ENCODE data around the gene ANO9. TPM values are rescaled to one million over a fixed set of nuclear protein-coding genes. Genes with fewer than 3 reads are reported as not detected.

Gene ANO9
- total RNA-seq, result not detected in 2 replicates

GRCh38 chr11:441418-442274 is at the start of gene ANO9:
TSS of gene ANO9 (minus strand) at chr11:442011. CDS start at chr11:441926, 85 bp downstream.

GRCh38 chr11:449889-450808 is 8.3 kb upstream of the ANO9 start, which contains the start of gene PTDSS2:
TSS of gene PTDSS2 (plus strand) at chr11:450279. CDS start at chr11:450456, 177 bp downstream.

GRCh38 chr11:394034-394857 is 47.6 kb downstream of the ANO9 start, which contains the start of gene PKP3:
TSS of gene PKP3 (plus strand) at chr11:394209. CDS start at chr11:394293, 84 bp downstream.

GRCh38 chr11:369336-370018 is 72.3 kb downstream of the ANO9 start, which contains the start of gene B4GALNT4:
TSS of gene B4GALNT4 (plus strand) at chr11:369499. CDS start at chr11:369804, 305 bp downstream.

Other genes with a start within 250 kb of the ANO9 start
- not detected in 2 replicates for gene SCGB1C1, start 248.9 kb downstream of the ANO9 start, total RNA-seq
- gene BET1L, start 234.6 kb downstream of the ANO9 start, total RNA-seq, result 18.6 and 20.2 TPM in 2 replicates
- gene RIC8A, start 234.3 kb downstream of the ANO9 start, total RNA-seq, result 161 and 178 TPM in 2 replicates
- 8.7 and 9.8 TPM in 2 replicates for gene SIRT3, start 205.7 kb downstream of the ANO9 start, total RNA-seq
- gene PSMD13, start 205.0 kb downstream of the ANO9 start, total RNA-seq, result 152 and 162 TPM in 2 replicates
- gene NLRP6, start 163.6 kb downstream of the ANO9 start, total RNA-seq, result not detected in 2 replicates
- gene PGGHG, start 152.9 kb downstream of the ANO9 start, total RNA-seq, result 8.1 and 9.5 TPM in 2 replicates
- gene IFITM5, start 142.5 kb downstream of the ANO9 start, total RNA-seq, result not detected in 2 replicates
- 113 and 138 TPM in 2 replicates for gene IFITM2, start 134.2 kb downstream of the ANO9 start, total RNA-seq
- gene IFITM1, start 128.0 kb downstream of the ANO9 start, total RNA-seq, result 32.6 and 61.0 TPM in 2 replicates
- gene IFITM3, start 121.2 kb downstream of the ANO9 start, total RNA-seq, result 90.2 and 101 TPM in 2 replicates
- gene B4GALNT4, start 72.5 kb downstream of the ANO9 start, total RNA-seq, result under 0.01 and 0.06 TPM in 2 replicates
- 0.81 and 1.3 TPM in 2 replicates for gene PKP3, start 47.8 kb downstream of the ANO9 start, total RNA-seq
- gene SIGIRR, start 27.0 kb downstream of the ANO9 start, total RNA-seq, result 17.8 and 19.3 TPM in 2 replicates
- gene PTDSS2, start 8.3 kb upstream of the ANO9 start, total RNA-seq, result 25.6 and 32.0 TPM in 2 replicates
- 420 and 478 TPM in 2 replicates for gene RNH1, start 65.2 kb upstream of the ANO9 start, total RNA-seq
- gene HRAS, start 93.6 kb upstream of the ANO9 start, total RNA-seq, result 77.6 and 105 TPM in 2 replicates
- gene LRRC56, start 95.5 kb upstream of the ANO9 start, total RNA-seq, result 0.25 and 0.53 TPM in 2 replicates
- gene LMNTD2, start 118.7 kb upstream of the ANO9 start, total RNA-seq, result 0.13 and 0.19 TPM in 2 replicates
- gene RASSF7, start 119.0 kb upstream of the ANO9 start, total RNA-seq, result 1.2 and 1.7 TPM in 2 replicates
- 21.7 and 27.9 TPM in 2 replicates for gene PHRF1, start 134.5 kb upstream of the ANO9 start, total RNA-seq
- 8.6 and 9.8 TPM in 2 replicates for gene IRF7, start 173.9 kb upstream of the ANO9 start, total RNA-seq
- gene CDHR5, start 182.9 kb upstream of the ANO9 start, total RNA-seq, result not detected in 2 replicates
- not detected in 2 replicates for gene SCT, start 185.2 kb upstream of the ANO9 start, total RNA-seq
- 0.06 TPM in 1 of 2 replicates, not detected in the other for gene DRD4, start 195.3 kb upstream of the ANO9 start, total RNA-seq